ENCODE data around the gene ANKHD1. TPM values are rescaled to one million over a fixed set of nuclear protein-coding genes. Genes with fewer than 3 reads are reported as not detected.

ANKHD1 gene
- total and polyA plus RNA-seq, 8 donors = 104 to 148 (median 136) TPM

- no peaks in the 10 kb centered on the region for H3K9me3 ChIP-seq
- no peak overlapping the region for H3K4me3 ChIP-seq
- TF ChIP-seq, protein P1, sequence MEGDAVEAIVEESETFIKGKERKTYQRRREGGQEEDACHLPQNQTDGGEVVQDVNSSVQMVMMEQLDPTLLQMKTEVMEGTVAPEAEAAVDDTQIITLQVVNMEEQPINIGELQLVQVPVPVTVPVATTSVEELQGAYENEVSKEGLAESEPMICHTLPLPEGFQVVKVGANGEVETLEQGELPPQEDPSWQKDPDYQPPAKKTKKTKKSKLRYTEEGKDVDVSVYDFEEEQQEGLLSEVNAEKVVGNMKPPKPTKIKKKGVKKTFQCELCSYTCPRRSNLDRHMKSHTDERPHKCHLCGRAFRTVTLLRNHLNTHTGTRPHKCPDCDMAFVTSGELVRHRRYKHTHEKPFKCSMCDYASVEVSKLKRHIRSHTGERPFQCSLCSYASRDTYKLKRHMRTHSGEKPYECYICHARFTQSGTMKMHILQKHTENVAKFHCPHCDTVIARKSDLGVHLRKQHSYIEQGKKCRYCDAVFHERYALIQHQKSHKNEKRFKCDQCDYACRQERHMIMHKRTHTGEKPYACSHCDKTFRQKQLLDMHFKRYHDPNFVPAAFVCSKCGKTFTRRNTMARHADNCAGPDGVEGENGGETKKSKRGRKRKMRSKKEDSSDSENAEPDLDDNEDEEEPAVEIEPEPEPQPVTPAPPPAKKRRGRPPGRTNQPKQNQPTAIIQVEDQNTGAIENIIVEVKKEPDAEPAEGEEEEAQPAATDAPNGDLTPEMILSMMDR (IDR thresholded peaks at IDR 0.05) = no peak
- ATAC-seq (no peak), DNase-seq (no peak)
- peaks cover 3 to 15% of the 10 kb centered on the region in 2 donors for H3K4me1 ChIP-seq
- no peaks in the 10 kb centered on the region for H3K36me3 ChIP-seq
- H3K27me3 ChIP-seq = no peaks in the 10 kb centered on the region
- intact Hi-C loops (cut with DNase I) = loop anchor here in 1 of 2 donors (10.0 kb wide), 1 partner anchor 362 kb away; no protein-coding TSS in a partner anchor
- H3K27ac ChIP-seq = no peak overlapping the region
Observed at GRCh38 chr5:140362311-140362710, 39.3 kb upstream of the ANKHD1 start.

- no peaks in the 10 kb centered on the region for H3K9me3 ChIP-seq
- intact Hi-C loops (cut with DNase I) = loop anchor here in 1 of 2 donors (10.0 kb wide), 1 partner anchor 362 kb away; no protein-coding TSS in a partner anchor
- ATAC-seq (peak; percentile 92), DNase-seq (peak; percentile 51 to 96 (median 78))
- no peak overlapping the region for H3K27ac ChIP-seq
- TF ChIP-seq, protein P1 (IDR thresholded peaks at IDR 0.05) = peak; percentile 86 to 97
- H3K4me3 ChIP-seq = no peak overlapping the region
- H3K4me1 ChIP-seq = peaks cover 0 to 8% of the 10 kb centered on the region in 2 donors
- H3K36me3 ChIP-seq = no peaks in the 10 kb centered on the region
- no peaks in the 10 kb centered on the region for H3K27me3 ChIP-seq
Observed at GRCh38 chr5:140362875-140363630, 38.6 kb upstream of the ANKHD1 start.

DNA sequence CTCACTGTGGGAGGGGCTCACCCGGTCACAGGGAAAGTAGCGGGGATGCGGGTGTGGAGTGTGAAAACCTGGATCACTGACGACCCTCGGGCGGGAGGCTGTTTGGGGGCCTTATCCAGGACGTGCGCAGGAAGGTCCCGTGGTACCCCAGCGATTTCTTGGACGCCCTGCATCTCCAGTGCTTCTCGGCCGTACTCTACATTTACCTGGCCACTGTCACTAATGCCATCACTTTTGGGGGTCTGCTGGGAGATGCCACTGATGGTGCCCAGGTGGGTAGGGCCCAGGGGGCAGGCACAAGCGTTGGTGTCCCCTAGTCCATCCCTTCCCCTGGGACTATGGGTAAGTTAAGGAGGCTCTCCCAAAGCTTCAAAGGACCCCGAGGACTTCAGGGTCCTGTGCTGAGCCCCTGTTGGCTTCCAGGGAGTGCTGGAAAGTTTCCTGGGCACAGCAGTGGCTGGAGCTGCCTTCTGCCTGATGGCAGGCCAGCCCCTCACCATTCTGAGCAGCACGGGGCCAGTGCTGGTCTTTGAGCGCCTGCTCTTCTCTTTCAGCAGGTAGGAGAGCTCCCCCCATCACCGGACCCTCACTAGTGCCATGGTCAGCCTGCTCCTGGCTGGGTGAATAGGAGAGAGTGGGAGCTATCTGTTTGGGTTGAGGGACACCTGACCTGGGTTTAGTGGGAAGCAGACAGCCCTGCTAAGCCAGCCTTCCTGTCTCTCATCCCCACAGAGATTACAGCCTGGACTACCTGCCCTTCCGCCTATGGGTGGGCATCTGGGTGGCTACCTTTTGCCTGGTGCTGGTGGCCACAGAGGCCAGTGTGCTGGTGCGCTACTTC lies 37.8 kb upstream of the ANKHD1 start:
- no peak overlapping the region for H3K4me3 ChIP-seq
- intact Hi-C loops (cut with DNase I) = loop anchor here in 1 of 2 donors (10.0 kb wide), 1 partner anchor 361 kb away; no protein-coding TSS in a partner anchor

GRCh38 chr5:140364472-140364765 lies 37.2 kb upstream of the ANKHD1 start:
- no peak overlapping the region for H3K27ac ChIP-seq
- TF ChIP-seq, protein P1 (IDR thresholded peaks at IDR 0.05) = no peak
- no peaks in the 10 kb centered on the region for H3K27me3 ChIP-seq
- no peaks in the 10 kb centered on the region for H3K9me3 ChIP-seq
- no peak for ATAC-seq
- no peaks in the 10 kb centered on the region for H3K36me3 ChIP-seq
- peaks cover 0 to 8% of the 10 kb centered on the region in 2 donors for H3K4me1 ChIP-seq
- intact Hi-C loops (cut with DNase I) = loop anchor here in 1 of 2 donors (10.0 kb wide), 1 partner anchor 360 kb away; no protein-coding TSS in a partner anchor
- no peak for DNase-seq
- no peak overlapping the region for H3K4me3 ChIP-seq

More for the DNA sequence above, 37.8 kb upstream of the ANKHD1 start:
- H3K9me3 ChIP-seq = no peaks in the 10 kb centered on the region
- ATAC-seq = no peak
- no peak overlapping the region for H3K27ac ChIP-seq
- no peak for DNase-seq
- peaks cover 0 to 8% of the 10 kb centered on the region in 2 donors for H3K4me1 ChIP-seq
- TF ChIP-seq, protein P1 (IDR thresholded peaks at IDR 0.05) = no peak
- no peaks in the 10 kb centered on the region for H3K36me3 ChIP-seq
- no peaks in the 10 kb centered on the region for H3K27me3 ChIP-seq

DNA sequence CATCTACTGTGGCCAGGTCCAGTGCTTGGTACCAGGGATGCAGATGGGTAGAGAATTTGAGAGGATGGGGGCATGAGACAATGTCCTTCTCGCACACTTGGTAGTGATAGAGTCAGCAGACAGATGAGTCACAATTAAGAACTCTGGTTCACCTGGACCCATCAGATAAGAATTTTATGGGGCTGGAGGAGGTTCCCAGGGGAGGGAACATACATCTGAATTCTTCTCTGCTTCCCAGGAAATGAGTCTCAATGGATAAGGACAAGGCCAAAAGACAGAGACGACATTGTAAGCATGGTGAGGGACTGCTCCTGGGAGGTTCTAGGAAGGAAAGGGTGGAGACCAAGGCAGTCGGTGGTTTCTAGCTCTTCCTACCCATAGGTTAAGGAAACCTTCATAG lies 36.4 kb upstream of the ANKHD1 start:
- Histone ChIP-seq H3K27me3 (no peaks in the 10 kb centered on the region), H3K4me3 (no peak overlapping the region), H3K36me3 (no peaks in the 10 kb centered on the region), H3K9me3 (no peaks in the 10 kb centered on the region), H3K27ac (no peak overlapping the region), H3K4me1 (peaks cover 0 to 8% of the 10 kb centered on the region in 2 donors)
- DNase-seq = no peak
- TF ChIP-seq, protein P1 (IDR thresholded peaks at IDR 0.05) = no peak
- intact Hi-C loops (cut with DNase I) = loop anchor here in 1 of 2 donors (10.0 kb wide), 1 partner anchor 360 kb away; no protein-coding TSS in a partner anchor
- no peak for ATAC-seq

All from left lung (tissue), 10 donors.